HEK293 (cell line): ENCODE results near the gene KEL.

Experiments used
- CTCF ChIA-PET: fragments of 350-600 bp; formaldehyde crosslinking; extraction: SDS; loops from one replicate; lab custom pipeline; 2021; ENCODE audit warnings: antibody characterized with exemption; lab: Yijun Ruan, JAX
- POLR2A ChIA-PET: fragments of 300-600 bp; formaldehyde crosslinking; extraction: SDS; loops from one replicate; lab custom pipeline; 2020; ENCODE audit warnings: antibody characterized with exemption, inconsistent platforms; lab: Yijun Ruan, JAX
- H3K27ac ChIP-seq: fragments of 200-500 bp; sonication (Bioruptor generic); 2 replicates; pipeline ENCODE4 v1.5.1; 2014; ENCODE audit warnings: low read depth, low read length, control low read depth, inconsistent platforms; ENCODE audit errors: extremely low read depth
- H3K36me3 ChIP-seq, 2 experiments: fragments of 200-500 bp in 1 of 2; sonication (Bioruptor generic) in 1 of 2; 1 replicate in 1 of 2; 2 replicates in 1 of 2; pipeline ENCODE4 v1.5.1; 2014 to 2017; ENCODE audit warnings: inconsistent platforms in 2 of 2, low read length in 2 of 2; ENCODE audit not compliant: control insufficient read depth in 2 of 2, insufficient read depth in 1 of 2
- H3K4me1 ChIP-seq: fragments of 200-500 bp; sonication (Bioruptor generic); 2 replicates; pipeline ENCODE4 v1.5.1; 2014; ENCODE audit warnings: mild to moderate bottlenecking, low read length, inconsistent platforms; ENCODE audit not compliant: control insufficient read depth, insufficient read depth
- H3K4me3 ChIP-seq: 2 replicates; pipeline ENCODE4 v1.5.1; 2011; ENCODE audit warnings: low read depth, mild to moderate bottlenecking, control low read depth, low read length, moderate library complexity
- H3K9me3 ChIP-seq: fragments of 200-500 bp; sonication (Bioruptor generic); 2 replicates; pipeline ENCODE4 v1.5.1; 2014; ENCODE audit warnings: low read depth, low read length, inconsistent platforms; ENCODE audit not compliant: control insufficient read depth, insufficient read depth
- INSM2 ChIP-seq: fragments of 450-650 bp; formaldehyde crosslinking; IDR thresholded peaks from 2 replicates; pipeline ENCODE4 v1.5.1; 2016; ENCODE audit warnings: missing biosample characterization, missing genetic modification characterization
- MZF1 ChIP-seq: fragments of 450-650 bp; formaldehyde crosslinking; IDR thresholded peaks from 2 replicates; pipeline ENCODE4 v1.5.1; 2017; ENCODE audit warnings: missing biosample characterization, missing genetic modification characterization, borderline replicate concordance
- PRDM2 ChIP-seq: fragments of 450-650 bp; formaldehyde crosslinking; IDR thresholded peaks from 2 replicates; pipeline ENCODE4 v1.5.1; 2016; ENCODE audit warnings: missing biosample characterization, missing genetic modification characterization, borderline replicate concordance
- ZBTB48 ChIP-seq: fragments of 450-650 bp; formaldehyde crosslinking; IDR thresholded peaks from 2 replicates; pipeline ENCODE4 v1.5.1; 2016; ENCODE audit warnings: missing biosample characterization, missing genetic modification characterization
- ZBTB49 ChIP-seq: fragments of 450-650 bp; formaldehyde crosslinking; IDR thresholded peaks from 2 replicates; pipeline ENCODE4 v1.5.1; 2016; ENCODE audit warnings: missing biosample characterization, missing genetic modification characterization, low read depth
- ZNF146 ChIP-seq: fragments of 450-650 bp; formaldehyde crosslinking; IDR thresholded peaks from 2 replicates; pipeline ENCODE4 v1.5.1; 2016; ENCODE audit warnings: missing biosample characterization, missing genetic modification characterization
- ZNF221 ChIP-seq: fragments of 450-650 bp; formaldehyde crosslinking; IDR thresholded peaks from 2 replicates; pipeline ENCODE4 v1.5.1; 2017; ENCODE audit warnings: missing biosample characterization, missing genetic modification characterization, borderline replicate concordance
- ZNF274 ChIP-seq, 2 experiments: fragments of 200-500 bp in 1 of 2; fragments of 450-650 bp in 1 of 2; sonication (Bioruptor generic) in 1 of 2; formaldehyde crosslinking in 1 of 2; IDR thresholded peaks; 2 replicates each; pipeline versions ENCODE4 v1.5.1 to v1.6.1; 2014 to 2016; ENCODE audit warnings: borderline replicate concordance in 1 of 2, inconsistent platforms in 1 of 2, low read length in 1 of 2, missing biosample characterization in 1 of 2, missing genetic modification characterization in 1 of 2
- ZNF280D ChIP-seq: fragments of 450-650 bp; formaldehyde crosslinking; IDR thresholded peaks from 2 replicates; pipeline ENCODE4 v1.5.1; 2016; ENCODE audit warnings: missing biosample characterization, missing genetic modification characterization
- ZNF350 ChIP-seq: fragments of 450-650 bp; formaldehyde crosslinking; IDR thresholded peaks from 2 replicates; pipeline ENCODE4 v1.5.0; 2017; ENCODE audit warnings: missing biosample characterization, mild to moderate bottlenecking, missing genetic modification characterization
- ZNF366 ChIP-seq: fragments of 450-650 bp; formaldehyde crosslinking; conservative IDR thresholded peaks from 2 replicates; pipeline ENCODE4 v1.5.1; 2016; ENCODE audit warnings: missing biosample characterization, missing genetic modification characterization
- ZNF391 ChIP-seq: fragments of 450-650 bp; formaldehyde crosslinking; IDR thresholded peaks from 2 replicates; pipeline ENCODE4 v1.5.1; 2016; ENCODE audit warnings: low read depth, missing biosample characterization, missing genetic modification characterization, borderline replicate concordance
- ZNF837 ChIP-seq: fragments of 450-650 bp; formaldehyde crosslinking; IDR thresholded peaks from 2 replicates; pipeline ENCODE4 v1.5.1; 2016; ENCODE audit warnings: missing biosample characterization, missing genetic modification characterization
- ZXDB ChIP-seq: fragments of 450-650 bp; formaldehyde crosslinking; IDR thresholded peaks from 2 replicates; pipeline ENCODE4 v1.5.1; 2016; ENCODE audit warnings: missing biosample characterization, missing genetic modification characterization

The KEL gene

GRCh38 chr7:142943706-142944268, 18.4 kb downstream of the KEL start (continued):
- no peak for TF ChIP-seq INSM2 (tag by site-specific recombination)

- no peaks in the 10 kb centered on the region for H3K9me3 ChIP-seq
- ChIA-PET CTCF (interaction anchor here (1.3 kb wide), 1 partner anchor 9 kb away, joined by 3 read pairs; no protein-coding TSS in a partner anchor), POLR2A (no interaction called here)
- H3K4me3 ChIP-seq = no peak overlapping the region
- H3K36me3 ChIP-seq = no peaks in the 10 kb centered on the region
- H3K4me1 ChIP-seq = no peaks in the 10 kb centered on the region
- no peak overlapping the region for H3K27ac ChIP-seq
- no peak for TF ChIP-seq ZBTB48 (tag by site-specific recombination)
- no peak for TF ChIP-seq ZXDB
- no peak for TF ChIP-seq ZNF391 (tag by site-specific recombination)
- TF ChIP-seq ZNF280D = no peak
- TF ChIP-seq MZF1 (tag by site-specific recombination) = no peak
- TF ChIP-seq ZNF221 (tag by site-specific recombination) = no peak
- no peak for TF ChIP-seq ZNF350 (tag by site-specific recombination)
- TF ChIP-seq PRDM2 (tag by site-specific recombination) = no peak
- no peak for TF ChIP-seq ZBTB49 (tag by site-specific recombination)
- no peak for TF ChIP-seq ZNF837
- no peak for TF ChIP-seq ZNF366 (tag by site-specific recombination)
- no peak for TF ChIP-seq ZNF146 (tag by site-specific recombination)
- TF ChIP-seq ZNF274 (IDR thresholded peaks at IDR 0.05; ENCODE audit: low read length) = no peak
- TF ChIP-seq ZNF274 (tag by site-specific recombination; IDR thresholded peaks at IDR 0.05; ENCODE audit: borderline replicate concordance) = no peak
Observed at GRCh38 chr7:142942746-142943145, 19.4 kb downstream of the KEL start.
